HUES6 (cell line): ENCODE measurements around the gene TTC34.
"Not testable (repeated sequence)": the region's sequence is repeated elsewhere in the genome, so short reads cannot be mapped to it uniquely, and the experiment has no call there.

Source experiments
- H3K27ac ChIP-seq: 2 replicates; pipeline ENCODE4 v1.7.0; 2013; ENCODE audit warnings: low read depth, mild to moderate bottlenecking, low read length, inconsistent platforms
- H3K27me3 ChIP-seq: 2 replicates; pipeline ENCODE4 v1.6.1; 2013; ENCODE audit warnings: low read length; ENCODE audit not compliant: control insufficient read depth, insufficient read depth
- H3K36me3 ChIP-seq: 2 replicates; pipeline ENCODE4 v1.6.1; 2013; ENCODE audit warnings: low read length; ENCODE audit not compliant: control insufficient read depth, insufficient read depth
- H3K4me1 ChIP-seq: 2 replicates; pipeline ENCODE4 v1.6.1; 2013; ENCODE audit warnings: low read length; ENCODE audit not compliant: control insufficient read depth, insufficient read depth
- H3K4me3 ChIP-seq: 2 replicates; pipeline ENCODE4 v1.5.1; 2013; ENCODE audit warnings: low read depth, low read length
- H3K9ac ChIP-seq: one replicate; pipeline ENCODE4 v1.6.1; 2013; ENCODE audit warnings: mild to moderate bottlenecking, low read length
- H3K9me3 ChIP-seq: 2 replicates; pipeline ENCODE4 v1.6.1; 2013; ENCODE audit warnings: low read depth, low read length; ENCODE audit not compliant: control insufficient read depth, insufficient read depth

Gene TTC34

DNA sequence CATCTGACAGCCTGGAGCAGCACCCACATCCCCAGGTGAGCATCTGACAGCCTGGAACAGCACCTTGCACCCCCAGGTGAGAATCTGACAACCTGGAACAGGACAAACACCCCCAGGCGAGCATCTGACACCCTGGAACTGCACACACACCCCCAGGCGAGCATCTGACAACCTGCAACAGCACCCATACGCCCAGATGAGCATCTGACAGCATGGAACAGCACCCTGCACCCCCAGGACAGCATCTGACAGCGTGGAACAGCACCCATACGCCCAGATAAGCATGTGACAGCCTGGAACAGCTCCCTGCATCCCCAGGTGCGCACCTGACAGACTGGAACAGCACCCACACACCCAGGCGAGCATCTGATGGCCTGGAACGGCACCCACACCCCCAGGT is 49.0 kb downstream of the TTC34 start:
- H3K27me3 ChIP-seq, result peaks cover 42% of the 10 kb centered on the region; the same call in 1 of the 2 replicates
- peaks cover 18% of the 10 kb centered on the region; the same call in 1 of the 2 replicates for H3K9me3 ChIP-seq
- H3K9ac ChIP-seq, H3K27ac ChIP-seq, H3K36me3 ChIP-seq, H3K4me1 ChIP-seq, H3K4me3 ChIP-seq: not testable (repeated sequence)

DNA sequence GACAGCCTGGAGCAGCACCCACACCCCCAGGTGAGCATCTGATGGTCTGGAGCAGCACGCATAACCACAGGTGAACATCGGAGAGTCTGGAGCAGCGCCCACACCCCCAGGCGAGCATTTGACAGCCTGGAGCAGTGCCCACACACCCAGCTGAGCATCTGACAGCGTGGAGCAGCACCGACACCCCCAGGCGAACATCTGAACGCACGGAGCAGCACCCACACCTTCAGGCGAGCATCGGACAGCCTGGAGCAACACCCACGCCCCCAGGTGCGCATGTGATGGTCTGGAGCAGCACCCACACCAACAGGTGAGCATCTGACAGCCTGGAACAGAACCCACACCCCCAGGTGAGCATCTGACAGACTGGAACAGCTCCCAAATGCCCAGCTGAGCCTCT is 49.6 kb downstream of the TTC34 start:
- Histone ChIP-seq H3K27me3 (peaks cover 42% of the 10 kb centered on the region; the same call in 1 of the 2 replicates), H3K9me3 (peaks cover 18% of the 10 kb centered on the region; the same call in 1 of the 2 replicates)
- H3K4me3 ChIP-seq, H3K4me1 ChIP-seq, H3K27ac ChIP-seq, H3K9ac ChIP-seq, H3K36me3 ChIP-seq: not testable (repeated sequence)

- not testable (repeated sequence) for H3K4me1 ChIP-seq, H3K4me3 ChIP-seq, H3K9ac ChIP-seq, H3K36me3 ChIP-seq, H3K27ac ChIP-seq
- Histone ChIP-seq H3K9me3 (peaks cover 18% of the 10 kb centered on the region; the same call in 1 of the 2 replicates), H3K27me3 (peaks cover 42% of the 10 kb centered on the region; the same call in 1 of the 2 replicates)
These were observed 50.4 kb downstream of the TTC34 start for GRCh38 chr1:2750766-2751730.

DNA sequence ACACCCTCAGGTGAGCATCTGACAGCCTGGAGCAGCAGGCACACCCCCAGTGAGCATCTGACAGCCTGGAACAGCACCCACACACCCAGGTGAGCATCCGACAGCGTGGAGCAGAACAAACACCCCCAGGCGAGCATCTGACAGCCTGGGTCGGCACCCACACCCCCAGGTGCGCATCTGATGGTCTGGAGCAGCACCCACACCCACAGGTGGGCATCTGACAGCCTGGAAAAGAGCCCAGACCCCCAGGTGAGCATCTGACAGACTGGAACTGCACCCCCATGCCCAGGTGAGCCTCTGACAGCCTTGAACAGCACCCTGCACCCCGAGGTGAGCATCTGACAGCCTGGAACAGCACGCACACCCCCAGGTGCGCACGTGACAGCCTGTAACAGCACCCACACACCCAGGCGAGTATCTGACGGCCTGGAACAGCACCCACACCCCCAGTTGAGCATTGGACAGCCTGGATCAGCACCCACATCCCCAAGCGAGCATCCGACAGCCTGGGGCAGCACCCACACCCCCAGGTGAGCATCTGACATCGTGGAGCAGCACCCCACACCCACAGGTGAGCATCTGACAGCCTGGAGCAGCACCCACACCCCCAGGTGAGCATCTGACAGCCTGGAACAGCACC is 51.3 kb downstream of the TTC34 start:
- Histone ChIP-seq H3K27me3 (peaks cover 42% of the 10 kb centered on the region; the same call in 1 of the 2 replicates), H3K9me3 (peaks cover 18% of the 10 kb centered on the region; the same call in 1 of the 2 replicates)
- H3K27ac ChIP-seq, H3K4me1 ChIP-seq, H3K9ac ChIP-seq, H3K36me3 ChIP-seq, H3K4me3 ChIP-seq: not testable (repeated sequence)

- peaks cover 39% of the 10 kb centered on the region; the same call in 1 of the 2 replicates for H3K27me3 ChIP-seq
- H3K4me3 ChIP-seq, H3K9ac ChIP-seq, H3K4me1 ChIP-seq, H3K27ac ChIP-seq, H3K36me3 ChIP-seq: not testable (repeated sequence)
- H3K9me3 ChIP-seq, result peaks cover 15% of the 10 kb centered on the region; the same call in 1 of the 2 replicates
These were observed 52.9 kb downstream of the TTC34 start for GRCh38 chr1:2748626-2749025.

GRCh38 chr1:2694796-2695195 is 106.7 kb downstream of the TTC34 start:
- H3K4me1 ChIP-seq, H3K27ac ChIP-seq, H3K27me3 ChIP-seq, H3K9ac ChIP-seq, H3K9me3 ChIP-seq, H3K36me3 ChIP-seq, H3K4me3 ChIP-seq: not testable (repeated sequence)

DNA sequence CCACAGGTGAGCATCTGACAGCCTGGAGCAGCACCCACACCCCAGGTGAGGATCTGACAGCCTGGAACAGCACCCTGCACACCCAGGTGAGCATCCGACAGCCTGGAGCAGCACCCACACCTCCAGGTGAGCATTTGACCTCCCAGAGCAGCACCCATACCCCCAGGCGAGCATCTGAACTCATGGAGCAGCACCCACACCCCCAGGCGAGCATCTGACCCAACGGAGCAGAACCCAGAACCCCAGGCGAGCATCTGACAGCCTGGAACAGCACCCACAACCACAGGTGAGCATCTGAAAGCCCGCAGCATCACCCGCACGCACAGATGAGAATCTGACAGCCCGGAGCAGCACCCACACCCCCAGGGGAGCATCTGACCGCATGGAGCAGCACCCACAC is 111.3 kb downstream of the TTC34 start:
- Histone ChIP-seq H3K9me3 (peaks cover 15% of the 10 kb centered on the region; the same call in 1 of the 2 replicates), H3K27me3 (peaks cover 17% of the 10 kb centered on the region; the same call in 1 of the 2 replicates)
- not testable (repeated sequence) for H3K27ac ChIP-seq, H3K4me3 ChIP-seq, H3K9ac ChIP-seq, H3K4me1 ChIP-seq, H3K36me3 ChIP-seq

DNA sequence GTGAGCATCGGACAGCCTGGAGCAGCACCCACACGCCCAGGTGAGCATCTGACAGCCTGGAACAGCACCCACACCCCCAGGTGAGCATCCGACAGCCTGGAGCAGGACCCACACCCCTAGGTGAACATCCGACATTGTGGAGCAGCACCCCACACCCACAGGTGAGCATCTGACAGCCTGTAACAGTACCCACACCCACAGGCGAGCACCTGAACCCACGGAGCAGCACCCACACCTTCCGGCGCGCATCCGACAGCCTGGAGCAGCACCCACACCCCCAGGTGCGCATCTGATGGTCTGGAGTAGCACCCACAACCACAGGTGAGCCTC is 113.2 kb downstream of the TTC34 start:
- H3K27ac ChIP-seq, H3K36me3 ChIP-seq, H3K4me1 ChIP-seq, H3K4me3 ChIP-seq, H3K9ac ChIP-seq: not testable (repeated sequence)
- H3K9me3 ChIP-seq, result peaks cover 28% of the 10 kb centered on the region; the same call in 1 of the 2 replicates
- H3K27me3 ChIP-seq, result peaks cover 34% of the 10 kb centered on the region

- peaks cover 36% of the 10 kb centered on the region for H3K27me3 ChIP-seq
These were observed 113.7 kb downstream of the TTC34 start for GRCh38 chr1:2687638-2688335.

DNA sequence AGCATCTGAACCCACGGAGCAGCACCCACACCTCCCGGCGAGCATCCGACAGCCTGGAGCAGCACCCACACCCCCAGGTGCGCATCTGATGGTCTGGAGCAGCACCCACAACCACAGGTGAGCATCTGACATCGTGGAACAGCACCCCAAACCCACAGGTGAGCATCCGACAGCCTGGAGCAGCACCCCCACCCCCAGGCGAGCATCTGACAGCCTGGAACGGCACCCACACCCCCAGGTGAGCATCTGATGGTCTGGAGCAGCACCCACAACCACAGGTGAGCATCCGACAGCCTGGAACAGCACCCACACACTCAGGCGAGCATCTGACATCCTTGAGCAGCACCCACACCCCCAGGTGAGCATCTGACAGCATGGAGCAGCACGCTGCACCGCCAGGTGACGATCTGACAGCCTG is 114.3 kb downstream of the TTC34 start:
- Histone ChIP-seq H3K27me3 (peaks cover 36% of the 10 kb centered on the region), H3K9me3 (peaks cover 30% of the 10 kb centered on the region; the same call in 1 of the 2 replicates)
- H3K36me3 ChIP-seq, H3K27ac ChIP-seq, H3K9ac ChIP-seq, H3K4me3 ChIP-seq, H3K4me1 ChIP-seq: not testable (repeated sequence)

More at GRCh38 chr1:2687638-2688335, 113.7 kb downstream of the TTC34 start:
- H3K4me3 ChIP-seq, H3K4me1 ChIP-seq, H3K27ac ChIP-seq, H3K36me3 ChIP-seq, H3K9ac ChIP-seq: not testable (repeated sequence)
- H3K9me3 ChIP-seq, result peaks cover 30% of the 10 kb centered on the region; the same call in 1 of the 2 replicates
